HL-60 (cell line): ENCODE results near the gene F7.

Experiments used
- GABPA ChIP-seq: IDR thresholded peaks from 2 replicates; pipeline ENCODE4 v1.6.1; 2012; ENCODE audit warnings: low read depth
- POLR2AphosphoS5 ChIP-seq: IDR thresholded peaks from 2 replicates; pipeline ENCODE4 v1.6.1; 2012; ENCODE audit warnings: low read depth
- REST ChIP-seq: IDR thresholded peaks from 2 replicates; pipeline ENCODE4 v1.6.1; 2012; ENCODE audit warnings: low read depth; ENCODE audit not compliant: insufficient replicate concordance
- SPI1 ChIP-seq: IDR thresholded peaks from 2 replicates; pipeline ENCODE4 v1.6.1; 2012; ENCODE audit warnings: low read depth, mild to moderate bottlenecking, borderline replicate concordance
- TF ChIP-seq, protein P1 (sequence below): IDR thresholded peaks from one replicate; pipeline ENCODE4 v1.5.1; 2011; ENCODE audit warnings: low read length, control low read depth, inconsistent platforms; ENCODE audit not compliant: insufficient read depth

- TF ChIP-seq, protein P1, sequence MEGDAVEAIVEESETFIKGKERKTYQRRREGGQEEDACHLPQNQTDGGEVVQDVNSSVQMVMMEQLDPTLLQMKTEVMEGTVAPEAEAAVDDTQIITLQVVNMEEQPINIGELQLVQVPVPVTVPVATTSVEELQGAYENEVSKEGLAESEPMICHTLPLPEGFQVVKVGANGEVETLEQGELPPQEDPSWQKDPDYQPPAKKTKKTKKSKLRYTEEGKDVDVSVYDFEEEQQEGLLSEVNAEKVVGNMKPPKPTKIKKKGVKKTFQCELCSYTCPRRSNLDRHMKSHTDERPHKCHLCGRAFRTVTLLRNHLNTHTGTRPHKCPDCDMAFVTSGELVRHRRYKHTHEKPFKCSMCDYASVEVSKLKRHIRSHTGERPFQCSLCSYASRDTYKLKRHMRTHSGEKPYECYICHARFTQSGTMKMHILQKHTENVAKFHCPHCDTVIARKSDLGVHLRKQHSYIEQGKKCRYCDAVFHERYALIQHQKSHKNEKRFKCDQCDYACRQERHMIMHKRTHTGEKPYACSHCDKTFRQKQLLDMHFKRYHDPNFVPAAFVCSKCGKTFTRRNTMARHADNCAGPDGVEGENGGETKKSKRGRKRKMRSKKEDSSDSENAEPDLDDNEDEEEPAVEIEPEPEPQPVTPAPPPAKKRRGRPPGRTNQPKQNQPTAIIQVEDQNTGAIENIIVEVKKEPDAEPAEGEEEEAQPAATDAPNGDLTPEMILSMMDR: no peak
- TF ChIP-seq POLR2AphosphoS5: no peak
- no peak for TF ChIP-seq GABPA
- no peak for TF ChIP-seq REST
- no peak for TF ChIP-seq SPI1
Measured at GRCh38 chr13:113075711-113076110, 29.9 kb upstream of the F7 start.
